Loucy (cell line): ENCODE measurements around the gene SERPINF2.

ENCODE experiments used
- H2AFZ ChIP-seq: fragments of 200-600 bp; sonication (generic); 2 replicates; pipeline ENCODE4 v1.6.0; 2016; ENCODE audit warnings: antibody characterized with exemption, mild to moderate bottlenecking, low read length, moderate library complexity
- H3F3A ChIP-seq: fragments of 200-600 bp; 2 replicates; pipeline ENCODE4 v1.6.0; 2016; ENCODE audit warnings: antibody characterized with exemption, low read depth, mild to moderate bottlenecking
- H3K27me3 ChIP-seq: fragments of 200-600 bp; sonication (generic); 2 replicates; pipeline ENCODE4 v1.6.1; 2014; ENCODE audit warnings: low read length, mild to moderate bottlenecking; ENCODE audit not compliant: insufficient read depth, poor library complexity, severe bottlenecking
- H3K36me3 ChIP-seq: fragments of 200-600 bp; sonication (generic); 2 replicates; pipeline ENCODE4 v1.6.1; 2016; ENCODE audit warnings: low read length; ENCODE audit not compliant: insufficient read depth
- H3K4me1 ChIP-seq: fragments of 200-600 bp; sonication (generic); 2 replicates; pipeline ENCODE4 v1.5.1; 2014; ENCODE audit warnings: low read length, mild to moderate bottlenecking; ENCODE audit not compliant: insufficient read depth, poor library complexity, severe bottlenecking
- H3K4me2 ChIP-seq: fragments of 200-600 bp; sonication (generic); 2 replicates; pipeline ENCODE4 v1.6.0; 2014; ENCODE audit warnings: antibody characterized with exemption, low read length, low read depth, mild to moderate bottlenecking; ENCODE audit not compliant: poor library complexity, severe bottlenecking
- H3K4me3 ChIP-seq: fragments of 200-600 bp; sonication (generic); 2 replicates; pipeline ENCODE4 v1.5.1; 2014; ENCODE audit warnings: low read length, mild to moderate bottlenecking, mixed read lengths; ENCODE audit not compliant: poor library complexity, severe bottlenecking
- H3K79me2 ChIP-seq: fragments of 200-600 bp; sonication (generic); 2 replicates; pipeline ENCODE4 v1.6.1; 2014; ENCODE audit warnings: low read length; ENCODE audit not compliant: insufficient read depth
- H3K9ac ChIP-seq: fragments of 200-600 bp; sonication (generic); 2 replicates; pipeline ENCODE4 v1.6.0; 2014; ENCODE audit warnings: mild to moderate bottlenecking, low read depth, low read length, moderate library complexity; ENCODE audit not compliant: poor library complexity, severe bottlenecking
- H3K9me2 ChIP-seq: fragments of 200-600 bp; sonication (generic); replicated peaks from 2 replicates; pipeline ENCODE4 v1.6.1; 2016; ENCODE audit warnings: low read depth, low read length, mixed read lengths
- H3K9me3 ChIP-seq: fragments of 200-600 bp; sonication (generic); 2 replicates; pipeline ENCODE4 v1.6.1; 2014; ENCODE audit warnings: mild to moderate bottlenecking, antibody characterized with exemption, low read length, low read depth; ENCODE audit not compliant: insufficient read depth
- H4K20me1 ChIP-seq: fragments of 200-600 bp; sonication (generic); 2 replicates; pipeline ENCODE4 v1.6.0; 2014; ENCODE audit warnings: antibody characterized with exemption, low read length, mild to moderate bottlenecking; ENCODE audit not compliant: insufficient read depth, poor library complexity, severe bottlenecking
- EZH2phosphoT487 ChIP-seq: fragments of 200-600 bp; IDR thresholded peaks from 2 replicates; pipeline ENCODE4 v1.6.1; 2018; ENCODE audit warnings: antibody characterized with exemption, mild to moderate bottlenecking, moderate library complexity, borderline replicate concordance
- TF ChIP-seq, protein P1 (sequence below): fragments of 200-600 bp; sonication (generic); conservative IDR thresholded peaks from 2 replicates; pipeline ENCODE4 v1.5.1; 2014; ENCODE audit warnings: mild to moderate bottlenecking, antibody characterized with exemption, low read length

The SERPINF2 gene

DNA sequence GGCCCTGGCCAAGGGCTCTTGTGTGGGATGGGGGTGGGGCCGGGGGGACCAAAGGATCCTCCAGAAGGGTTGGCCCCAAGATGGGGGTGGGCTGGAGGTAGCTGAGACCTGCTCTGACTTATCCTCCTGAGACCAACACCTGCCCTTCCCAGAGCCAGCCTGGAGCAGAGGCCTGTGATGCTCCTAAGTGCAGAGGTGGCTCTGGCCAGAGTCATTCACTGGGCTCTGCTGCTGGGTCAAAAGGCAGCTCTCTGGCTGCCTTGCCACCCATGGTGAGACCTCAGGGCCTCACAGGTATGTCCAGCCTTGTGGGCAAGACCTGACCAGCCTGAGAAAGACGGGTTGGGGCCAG lies 393 bp downstream of the SERPINF2 start:
- H3K9ac ChIP-seq = no peak overlapping the region
- no peak for TF ChIP-seq EZH2phosphoT487
- TF ChIP-seq, protein P1, sequence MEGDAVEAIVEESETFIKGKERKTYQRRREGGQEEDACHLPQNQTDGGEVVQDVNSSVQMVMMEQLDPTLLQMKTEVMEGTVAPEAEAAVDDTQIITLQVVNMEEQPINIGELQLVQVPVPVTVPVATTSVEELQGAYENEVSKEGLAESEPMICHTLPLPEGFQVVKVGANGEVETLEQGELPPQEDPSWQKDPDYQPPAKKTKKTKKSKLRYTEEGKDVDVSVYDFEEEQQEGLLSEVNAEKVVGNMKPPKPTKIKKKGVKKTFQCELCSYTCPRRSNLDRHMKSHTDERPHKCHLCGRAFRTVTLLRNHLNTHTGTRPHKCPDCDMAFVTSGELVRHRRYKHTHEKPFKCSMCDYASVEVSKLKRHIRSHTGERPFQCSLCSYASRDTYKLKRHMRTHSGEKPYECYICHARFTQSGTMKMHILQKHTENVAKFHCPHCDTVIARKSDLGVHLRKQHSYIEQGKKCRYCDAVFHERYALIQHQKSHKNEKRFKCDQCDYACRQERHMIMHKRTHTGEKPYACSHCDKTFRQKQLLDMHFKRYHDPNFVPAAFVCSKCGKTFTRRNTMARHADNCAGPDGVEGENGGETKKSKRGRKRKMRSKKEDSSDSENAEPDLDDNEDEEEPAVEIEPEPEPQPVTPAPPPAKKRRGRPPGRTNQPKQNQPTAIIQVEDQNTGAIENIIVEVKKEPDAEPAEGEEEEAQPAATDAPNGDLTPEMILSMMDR = no peak

DNA sequence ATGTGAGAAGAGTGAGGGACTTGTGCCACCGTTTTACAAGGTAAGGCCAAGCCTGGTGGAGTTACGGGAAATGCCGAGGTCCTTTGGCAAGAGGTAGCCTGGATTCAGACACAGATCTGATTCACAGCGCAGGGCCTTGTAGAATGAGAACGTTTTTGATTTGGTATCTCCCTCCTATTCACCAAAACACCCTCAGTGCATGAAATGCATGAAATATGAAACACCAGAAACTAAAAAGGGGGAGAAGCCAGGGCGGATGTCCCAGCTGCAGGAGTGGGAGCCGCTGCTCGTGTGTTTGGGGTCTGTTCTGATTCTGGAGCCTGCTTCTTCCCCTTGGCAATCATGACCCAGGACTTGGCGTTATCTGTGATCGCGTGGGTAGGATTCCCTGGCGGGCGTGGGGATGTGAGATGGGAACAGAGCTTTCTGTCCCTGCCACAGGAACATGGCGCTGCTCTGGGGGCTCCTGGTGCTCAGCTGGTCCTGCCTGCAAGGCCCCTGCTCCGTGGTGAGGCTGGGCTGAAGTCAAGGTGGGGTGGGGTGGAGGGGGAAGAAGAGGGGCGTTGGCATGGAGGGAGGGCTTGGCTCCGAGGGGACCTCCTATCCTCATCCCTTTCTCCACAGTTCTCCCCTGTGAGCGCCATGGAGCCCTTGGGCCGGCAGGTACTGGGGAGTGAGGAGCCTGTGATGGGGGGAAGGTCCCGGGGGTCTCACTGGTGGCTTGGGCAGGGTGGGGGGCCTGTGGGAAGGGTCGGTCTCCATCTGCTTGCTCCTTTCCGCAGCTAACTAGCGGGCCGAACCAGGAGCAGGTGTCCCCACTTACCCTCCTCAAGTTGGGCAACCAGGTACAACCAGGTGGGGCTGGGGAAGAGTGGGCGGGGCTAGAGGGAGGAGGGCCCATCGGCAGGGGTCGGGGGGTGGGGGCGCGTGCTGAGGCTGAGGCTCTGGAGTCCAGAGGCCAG lies 2.2 kb downstream of the SERPINF2 start:
- no peaks in the 10 kb centered on the region for H3K9me3 ChIP-seq
- no peak overlapping the region for H2AFZ ChIP-seq
- no peaks in the 10 kb centered on the region for H3K9me2 ChIP-seq
- no peaks in the 10 kb centered on the region for H4K20me1 ChIP-seq
- H3F3A ChIP-seq = no peaks in the 10 kb centered on the region
- no peak overlapping the region for H3K9ac ChIP-seq
- no peaks in the 10 kb centered on the region for H3K4me1 ChIP-seq
- no peak for TF ChIP-seq EZH2phosphoT487
- TF ChIP-seq, protein P1 = no peak
- no peaks in the 10 kb centered on the region for H3K36me3 ChIP-seq
- H3K4me2 ChIP-seq = no peak overlapping the region
- no peaks in the 10 kb centered on the region for H3K79me2 ChIP-seq
- H3K4me3 ChIP-seq = no peak overlapping the region
- no peaks in the 10 kb centered on the region for H3K27me3 ChIP-seq

More for the DNA sequence above, 393 bp downstream of the SERPINF2 start:
- Histone ChIP-seq H3K4me3 (no peak overlapping the region), H3K4me2 (no peak overlapping the region), H3K36me3 (no peaks in the 10 kb centered on the region), H4K20me1 (no peaks in the 10 kb centered on the region), H2AFZ (no peak overlapping the region), H3K9me3 (no peaks in the 10 kb centered on the region), H3F3A (no peaks in the 10 kb centered on the region), H3K27me3 (no peaks in the 10 kb centered on the region), H3K79me2 (no peaks in the 10 kb centered on the region), H3K4me1 (no peaks in the 10 kb centered on the region), H3K9me2 (no peaks in the 10 kb centered on the region)

DNA sequence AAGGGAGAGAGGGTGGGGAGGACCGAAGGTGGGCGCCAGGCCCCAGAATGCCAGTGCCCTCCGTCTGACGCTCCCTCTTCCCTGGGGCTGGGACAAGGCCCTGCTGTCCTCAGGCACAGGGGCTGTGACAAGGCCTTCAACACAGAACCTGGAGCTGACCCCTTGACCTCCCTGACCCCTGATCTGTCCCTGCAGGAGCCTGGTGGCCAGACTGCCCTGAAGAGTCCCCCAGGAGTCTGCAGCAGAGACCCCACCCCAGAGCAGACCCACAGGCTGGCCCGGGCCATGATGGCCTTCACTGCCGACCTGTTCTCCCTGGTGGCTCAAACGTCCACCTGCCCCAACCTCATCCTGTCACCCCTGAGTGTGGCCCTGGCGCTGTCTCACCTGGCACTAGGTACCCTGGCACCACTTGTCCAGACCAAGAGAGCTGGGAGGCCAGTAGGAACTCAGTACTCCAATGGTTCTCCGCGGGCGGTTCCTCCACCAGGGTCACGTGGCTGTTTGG lies 2.9 kb downstream of the SERPINF2 start:
- TF ChIP-seq EZH2phosphoT487 = no peak
- TF ChIP-seq, protein P1 = no peak
- Histone ChIP-seq H3K9ac (no peak overlapping the region), H3K27me3 (no peaks in the 10 kb centered on the region), H3K4me1 (no peaks in the 10 kb centered on the region), H3K9me3 (no peaks in the 10 kb centered on the region), H3K4me3 (no peak overlapping the region), H2AFZ (no peak overlapping the region), H3K36me3 (no peaks in the 10 kb centered on the region), H3F3A (no peaks in the 10 kb centered on the region), H4K20me1 (no peaks in the 10 kb centered on the region), H3K9me2 (no peaks in the 10 kb centered on the region), H3K79me2 (no peaks in the 10 kb centered on the region), H3K4me2 (no peak overlapping the region)
